GM12878 (cell line): ENCODE results near the gene CD58. TPM values are rescaled to one million over a fixed set of nuclear protein-coding genes. Genes with fewer than 3 reads are reported as not detected.

Source experiments
- BACH1 ChIP-seq: fragments of 450-650 bp; IDR thresholded peaks from 2 replicates; pipeline ENCODE4 v1.6.1; 2017; ENCODE audit warnings: mild to moderate bottlenecking, borderline replicate concordance
- CBFB ChIP-seq: IDR thresholded peaks from 2 replicates; pipeline ENCODE4 v1.6.1; 2016; ENCODE audit warnings: antibody characterized with exemption, low read depth
- E4F1 ChIP-seq: fragments of 450-650 bp; IDR thresholded peaks from 2 replicates; pipeline ENCODE4 v1.6.1; 2018; ENCODE audit warnings: borderline replicate concordance, mild to moderate bottlenecking; ENCODE audit not compliant: partially characterized antibody
- HCFC1 ChIP-seq: fragments of 150-350 bp; IDR thresholded peaks from 2 replicates; pipeline ENCODE4 v1.6.1; 2014; ENCODE audit warnings: low read length
- HDAC2 ChIP-seq: fragments of 200-600 bp; sonication (generic); IDR thresholded peaks from 2 replicates; pipeline ENCODE4 v1.6.1; 2017
- HDGF ChIP-seq: fragments of 450-650 bp; IDR thresholded peaks from 2 replicates; pipeline ENCODE4 v1.6.1; 2016; ENCODE audit warnings: antibody characterized with exemption
- IRF4 ChIP-seq: IDR thresholded peaks from 2 replicates; pipeline ENCODE4 v1.6.1; 2011; ENCODE audit warnings: low read depth, low read length
- LARP7 ChIP-seq: fragments of 450-650 bp; IDR thresholded peaks from 2 replicates; pipeline ENCODE4 v1.6.1; 2017; ENCODE audit warnings: mild to moderate bottlenecking
- NKRF ChIP-seq: fragments of 450-650 bp; conservative IDR thresholded peaks from 2 replicates; pipeline ENCODE4 v1.6.1; 2017; ENCODE audit warnings: mild to moderate bottlenecking, moderate library complexity
- POLR2AphosphoS2 ChIP-seq: IDR thresholded peaks from 2 replicates; pipeline ENCODE4 v1.6.1; 2011; ENCODE audit warnings: low read depth, mild to moderate bottlenecking, low read length, improper control_type of control experiment, moderate library complexity
- RAD21 ChIP-seq: IDR thresholded peaks from 2 replicates; pipeline ENCODE4 v1.6.1; 2011; ENCODE audit warnings: mild to moderate bottlenecking, low read depth, low read length, moderate library complexity; ENCODE audit not compliant: insufficient read depth
- RAD51 ChIP-seq: fragments of 450-650 bp; IDR thresholded peaks from 2 replicates; pipeline ENCODE4 v1.6.1; 2016; ENCODE audit warnings: moderate library complexity, mild to moderate bottlenecking, inconsistent platforms
- SRF ChIP-seq, 2 experiments: IDR thresholded peaks; 2 replicates each; pipeline ENCODE4 v1.6.1; 2011; ENCODE audit warnings: low read depth in 2 of 2, low read length in 2 of 2, mild to moderate bottlenecking in 1 of 2, moderate library complexity in 1 of 2
- STAT1 ChIP-seq: fragments of 450-650 bp; conservative IDR thresholded peaks from 2 replicates; pipeline ENCODE4 v1.6.1; 2014; ENCODE audit warnings: antibody characterized with exemption, mild to moderate bottlenecking
- STAT3 ChIP-seq: IDR thresholded peaks from 2 replicates; pipeline ENCODE4 v1.6.1; 2011; ENCODE audit warnings: low read depth, low read length, improper control_type of control experiment
- SUPT20H ChIP-seq: IDR thresholded peaks from 2 replicates; pipeline ENCODE4 v1.6.1; 2011; ENCODE audit warnings: low read depth, mild to moderate bottlenecking, low read length, moderate library complexity, borderline replicate concordance; ENCODE audit not compliant: control insufficient read depth
- ZBED1 ChIP-seq: IDR thresholded peaks from 2 replicates; pipeline ENCODE4 v1.6.1; 2016; ENCODE audit warnings: borderline replicate concordance
- polyA plus RNA-seq, 11 experiments: library from polyadenylated mRNA; depleted of rRNA in 4 of 11; unstranded in 6 of 11; stranded (reverse) in 5 of 11; fragments of >200 nt; fragmentation: Nextera tagmentation in 4 of 11; fragmentation: Illumina TruSeq in 1 of 11; extraction: Ambion mirVana in 4 of 11; extraction: Trizol in 1 of 11; gene quantifications; 1 replicate in 1 of 11; 2 replicates in 10 of 11; pipeline versions ENCODE4 v1.2.1 to v1.2.3, GENCODE V29; 2011 to 2016; ENCODE audit warnings: inconsistent platforms in 2 of 11, missing spikeins in 2 of 11, low read depth in 1 of 11
- total RNA-seq, 4 experiments: library from RNA; depleted of rRNA in 3 of 4; stranded (reverse); fragments of >200 nt in 3 of 4; fragmentation: Illumina TruSeq in 1 of 4; extraction: Trizol in 1 of 4; gene quantifications; 2 replicates each; pipeline versions ENCODE4 v1.2.1 to v1.2.3, GENCODE V29; 2013 to 2021
- TF ChIP-seq, protein P1 (sequence below): IDR thresholded peaks from 2 replicates; pipeline ENCODE4 v1.6.1; 2011; ENCODE audit warnings: borderline replicate concordance, low read depth, mild to moderate bottlenecking, moderate library complexity, low read length; ENCODE audit not compliant: insufficient read depth, poor library complexity, severe bottlenecking

The CD58 gene
- total and polyA plus RNA-seq, 10 of the 15 experiments (the other 5 are each of a cell fraction or from before 2014, with no cell fraction given): 70.4 to 252 (median 129) TPM

GRCh38 chr1:116528329-116529083, 42.3 kb downstream of the CD58 start (continued):
- TF ChIP-seq, protein P1, sequence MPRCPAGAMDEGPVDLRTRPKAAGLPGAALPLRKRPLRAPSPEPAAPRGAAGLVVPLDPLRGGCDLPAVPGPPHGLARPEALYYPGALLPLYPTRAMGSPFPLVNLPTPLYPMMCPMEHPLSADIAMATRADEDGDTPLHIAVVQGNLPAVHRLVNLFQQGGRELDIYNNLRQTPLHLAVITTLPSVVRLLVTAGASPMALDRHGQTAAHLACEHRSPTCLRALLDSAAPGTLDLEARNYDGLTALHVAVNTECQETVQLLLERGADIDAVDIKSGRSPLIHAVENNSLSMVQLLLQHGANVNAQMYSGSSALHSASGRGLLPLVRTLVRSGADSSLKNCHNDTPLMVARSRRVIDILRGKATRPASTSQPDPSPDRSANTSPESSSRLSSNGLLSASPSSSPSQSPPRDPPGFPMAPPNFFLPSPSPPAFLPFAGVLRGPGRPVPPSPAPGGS: peak; percentile 41
- 0 out of 2 replicates have a peak, but pooled peaks have one; percentile 26 for TF ChIP-seq POLR2AphosphoS2
- TF ChIP-seq RAD21: no peak
- no peak for TF ChIP-seq BACH1
- TF ChIP-seq LARP7: no peak
- TF ChIP-seq HDAC2: no peak
- no peak for TF ChIP-seq ZBED1
- TF ChIP-seq NKRF: no peak
- TF ChIP-seq STAT1: no peak
- TF ChIP-seq IRF4: no peak
- TF ChIP-seq E4F1: no peak
- TF ChIP-seq CBFB: no peak; the same call in 1 of the 2 replicates
- no peak for TF ChIP-seq SUPT20H
- TF ChIP-seq SRF (IDR thresholded peaks at IDR 0.05; ENCODE audit: low read depth in 2 of 2, low read length in 2 of 2): no peak
- no peak for TF ChIP-seq HCFC1
- TF ChIP-seq HDGF: no peak
- TF ChIP-seq STAT3: no peak
- TF ChIP-seq RAD51: no peak
